ENCODE measurements around the gene C2orf42. TPM values are rescaled to one million over a fixed set of nuclear protein-coding genes. Genes with fewer than 3 reads are reported as not detected.

The C2orf42 gene
- total RNA-seq, 4 donors from 2014 or later = 2.3 to 18.2 (median 11.8) TPM

- intact Hi-C loops (cut with DNase I; ENCODE audit: low total_unique reads) = no loop called here
- 12 to 17% methylated on average over 11 of the region's 11 CpGs for WGBS, 2 donors
- TF ChIP-seq POLR2A (IDR thresholded peaks at IDR 0.05) (no peak), CTCF (IDR thresholded peaks at IDR 0.05) (no peak)
- H3K4me3 ChIP-seq (ENCODE audit: low read depth, poor library complexity, severe bottlenecking) = peak overlapping the region; percentile 20
- no peak for DNase-seq (ENCODE audit: low spot score in 2 of 2)
Observed at GRCh38 chr2:70123829-70124116, 67.0 kb downstream of the C2orf42 start.

GRCh38 chr2:70123051-70123828 is 67.6 kb downstream of the C2orf42 start:
- intact Hi-C loops (cut with DNase I; ENCODE audit: low total_unique reads) = no loop called here
- TF ChIP-seq CTCF (IDR thresholded peaks at IDR 0.05) (no peak), POLR2A (IDR thresholded peaks at IDR 0.05) (no peak)
- H3K4me3 ChIP-seq (ENCODE audit: low read depth, poor library complexity, severe bottlenecking) = no peak overlapping the region
- peak; percentile 75 to 90 for DNase-seq (ENCODE audit: low spot score in 2 of 2)
- WGBS, 2 donors = 25 to 40% methylated on average over 20 of the region's 20 CpGs

GRCh38 chr2:70122470-70122869 is 68.3 kb downstream of the C2orf42 start:
- intact Hi-C loops (cut with DNase I; ENCODE audit: low total_unique reads) = no loop called here
- no peak overlapping the region for H3K4me3 ChIP-seq (ENCODE audit: low read depth, poor library complexity, severe bottlenecking)
- TF ChIP-seq CTCF (IDR thresholded peaks at IDR 0.05) = no peak
- no peak for TF ChIP-seq POLR2A (IDR thresholded peaks at IDR 0.05)
- 85 to 92% methylated on average over 4 of the region's 4 CpGs for WGBS, 2 donors
- DNase-seq (ENCODE audit: low spot score in 2 of 2) = no peak

- H3K4me3 ChIP-seq (ENCODE audit: low read depth, poor library complexity, severe bottlenecking) = no peak overlapping the region
- no peak for DNase-seq (ENCODE audit: low spot score in 2 of 2)
- TF ChIP-seq POLR2A (IDR thresholded peaks at IDR 0.05) = no peak
- no peak for TF ChIP-seq CTCF (IDR thresholded peaks at IDR 0.05)
- intact Hi-C loops (cut with DNase I; ENCODE audit: low total_unique reads) = no loop called here
- WGBS, 2 donors = 77 to 78% methylated on average over 6 of the region's 6 CpGs
Observed at GRCh38 chr2:70121627-70122372, 69.0 kb downstream of the C2orf42 start.

- no peak for TF ChIP-seq POLR2A (IDR thresholded peaks at IDR 0.05)
- TF ChIP-seq CTCF (IDR thresholded peaks at IDR 0.05) = no peak
- DNase-seq (ENCODE audit: low spot score in 2 of 2) = no peak
- intact Hi-C loops (cut with DNase I; ENCODE audit: low total_unique reads) = no loop called here
- 50 to 64% methylated on average over 4 of the region's 4 CpGs for WGBS, 2 donors
- no peak overlapping the region for H3K4me3 ChIP-seq (ENCODE audit: low read depth, poor library complexity, severe bottlenecking)
Observed at GRCh38 chr2:70118798-70119454, 71.9 kb downstream of the C2orf42 start.
